ENCODE data around the gene HOXC9. TPM values are rescaled to one million over a fixed set of nuclear protein-coding genes. Genes with fewer than 3 reads are reported as not detected.

Gene HOXC9
- total and polyA plus RNA-seq, 2 of the 8 experiments (the other 6 are each of a cell fraction or from before 2014, with no cell fraction given): not detected

DNA sequence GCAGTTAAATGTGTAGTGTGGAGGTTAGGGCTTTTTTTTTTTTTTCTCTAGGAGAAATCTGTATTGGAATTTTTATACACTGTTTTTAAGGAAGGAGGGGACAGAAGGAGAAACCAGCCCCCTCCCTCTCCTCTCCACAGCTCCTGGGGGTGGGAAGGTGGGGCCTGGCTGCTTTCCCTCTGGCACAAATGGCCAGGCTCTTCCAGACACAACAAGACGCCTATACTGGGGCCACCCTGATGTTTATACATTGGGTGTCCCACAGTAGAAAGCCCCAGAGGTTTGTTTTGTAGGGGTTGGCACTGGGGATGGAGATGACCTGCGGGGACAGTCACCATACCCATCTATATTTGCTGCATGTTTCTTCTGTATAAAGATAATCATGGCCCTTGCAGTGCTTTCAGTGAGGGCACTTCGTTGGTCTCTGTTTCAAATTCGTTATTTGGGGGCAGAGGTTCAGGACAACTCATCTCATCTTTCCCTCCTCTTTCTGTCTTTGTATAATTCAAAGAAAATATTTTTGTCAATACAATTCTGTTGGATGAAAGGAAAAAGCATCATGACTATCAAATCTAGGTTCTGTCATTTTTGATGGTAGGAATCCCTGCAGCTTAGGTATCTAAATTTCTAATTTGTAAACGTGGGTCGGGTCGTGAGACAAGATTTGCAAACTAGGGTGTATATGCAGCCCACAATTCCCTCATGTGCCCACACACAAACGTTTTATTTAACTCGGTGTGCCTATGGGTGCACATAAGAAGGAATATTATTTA, 23.0 kb upstream of the HOXC9 start:
- H2BK5ac ChIP-seq (ENCODE audit: low read depth, low read length): no peak overlapping the region
- 18% methylated on average over 9 of the region's 9 CpGs; no CpG with 5 or more reads in 1 of the 2 experiments for WGBS, 2 experiments (ENCODE audit: extremely low coverage in 1 of 2, insufficient coverage in 1 of 2, insufficient read length in 1 of 2, insufficient replicate concordance in 2 of 2, low coverage in 1 of 2, low lambda C conversion rate in 2 of 2, missing lambda C conversion rate in 1 of 2)
- H2BK15ac ChIP-seq (ENCODE audit: low read length): no peak overlapping the region
- no peak overlapping the region for H3K4me3 ChIP-seq (ENCODE audit: extremely low read depth in 1 of 4, insufficient read depth in 2 of 4, low read depth in 3 of 4, low read length in 4 of 4)
- H4K91ac ChIP-seq (replicated peaks; ENCODE audit: insufficient read length, low read length): no peak overlapping the region
- POLR2A ChIA-PET (ENCODE audit: partially characterized antibody): interaction anchor here (1.4 kb wide), 1 partner anchor 11 kb away, joined by 3 read pairs; no protein-coding TSS in a partner anchor
- no peak overlapping the region for H2BK12ac ChIP-seq (ENCODE audit: low read depth, low read length)
- DNase-seq (ENCODE audit: low read depth in 1 of 2, low spot score in 2 of 2) (no peak), FAIRE-seq (no peak)
- H3K23me2 ChIP-seq (ENCODE audit: low read depth, low read length): peaks cover 1% of the 10 kb centered on the region; the same call in 1 of the 2 replicates
- no peak overlapping the region for H3K14ac ChIP-seq (ENCODE audit: insufficient read length)
- H2BK20ac ChIP-seq (ENCODE audit: low read length): no peak overlapping the region
- H3K27ac ChIP-seq (ENCODE audit: low read depth, low read length): no peak overlapping the region
- CTCF ChIA-PET (ENCODE audit: partially characterized antibody): interaction anchor here (0.7 to 1.9 kb wide), 7 partner anchors 8 to 56 kb away, joined by 3 to 7 read pairs (median 4); partner anchors contain the start of genes HOXC10, HOXC5 and HOXC8
- H3K9ac ChIP-seq (replicated peaks in 1 of 4; ENCODE audit: extremely low read depth in 1 of 4, low read depth in 3 of 4, low read length in 3 of 4): no peak overlapping the region
- H3K9me3 ChIP-seq (ENCODE audit: insufficient read depth in 2 of 2, low read depth in 1 of 2, low read length in 1 of 2): 0 out of 4 replicates have a peak, but pooled peaks cover 0 to 2% of the 10 kb centered on the region in 2 experiments
- no peak overlapping the region for H2AFZ ChIP-seq (ENCODE audit: low read length)
- no peak overlapping the region; the same call in 1 of the 2 replicates for H2AK5ac ChIP-seq (ENCODE audit: low read depth, low read length)
- H3K56ac ChIP-seq (replicated peaks; ENCODE audit: insufficient read length, low read depth, low read length): no peak overlapping the region
- H4K20me1 ChIP-seq (replicated peaks in 1 of 2; ENCODE audit: control insufficient read depth in 1 of 2, insufficient read depth in 2 of 2, low read length in 2 of 2): peaks cover 16 to 22% of the 10 kb centered on the region in 2 experiments
- H3K18ac ChIP-seq (ENCODE audit: extremely low read depth, low read length): no peak overlapping the region
- peaks cover 0 to 10% (median 4%) of the 10 kb centered on the region in 4 experiments; a peak in 6 of 7 replicates for H3K4me1 ChIP-seq (replicated peaks in 1 of 4; ENCODE audit: control insufficient read depth in 3 of 4, insufficient read depth in 4 of 4, low read length in 3 of 4)
- H4K8ac ChIP-seq (ENCODE audit: extremely low read depth, insufficient read depth, low read length): no peak overlapping the region
- H3K4ac ChIP-seq (replicated peaks; ENCODE audit: insufficient read length, low read depth, low read length): no peak overlapping the region
- H3K23ac ChIP-seq (ENCODE audit: insufficient read length): no peak overlapping the region
- no peak overlapping the region for H3K4me2 ChIP-seq (ENCODE audit: insufficient read depth in 1 of 2, low read depth in 2 of 2, low read length in 2 of 2)
- no peaks in the 10 kb centered on the region for H3K79me2 ChIP-seq (ENCODE audit: control insufficient read depth in 1 of 2, insufficient read depth in 2 of 2, low read length in 2 of 2)
- H2BK120ac ChIP-seq (replicated peaks; ENCODE audit: low read depth, low read length): no peak overlapping the region
- peaks cover 96 to 100% (median 99%) of the 10 kb centered on the region in 4 experiments for H3K27me3 ChIP-seq (replicated peaks in 1 of 4; ENCODE audit: control insufficient read depth in 3 of 4, extremely low read depth in 1 of 4, insufficient read depth in 3 of 4, low read length in 3 of 4)
- TF ChIP-seq SUZ12 (IDR thresholded peaks at IDR 0.05; ENCODE audit: low read length) (peak; percentile 2; the same call in 1 of the 2 replicates), POU5F1 (IDR thresholded peaks at IDR 0.05; ENCODE audit: low read depth, low read length) (no peak), CBX8 (IDR thresholded peaks at IDR 0.05; ENCODE audit: borderline replicate concordance, low read depth, low read length) (peak; percentile 91), SP1 (IDR thresholded peaks at IDR 0.05; ENCODE audit: low read depth, low read length) (no peak), RNF2 (IDR thresholded peaks at IDR 0.05; ENCODE audit: borderline replicate concordance, low read depth, low read length, missing control alignments, poor library complexity, severe bottlenecking) (peak; percentile 90), SIN3A (conservative IDR thresholded peaks at IDR 0.05 in 1 of 2, IDR thresholded peaks at IDR 0.05 in 1 of 2; ENCODE audit: low read depth in 1 of 2, low read length in 2 of 2) (no peak), EZH2 (IDR thresholded peaks at IDR 0.05; ENCODE audit: low read depth, low read length, severe bottlenecking) (peak; percentile 72)
- TF ChIP-seq, protein P1, sequence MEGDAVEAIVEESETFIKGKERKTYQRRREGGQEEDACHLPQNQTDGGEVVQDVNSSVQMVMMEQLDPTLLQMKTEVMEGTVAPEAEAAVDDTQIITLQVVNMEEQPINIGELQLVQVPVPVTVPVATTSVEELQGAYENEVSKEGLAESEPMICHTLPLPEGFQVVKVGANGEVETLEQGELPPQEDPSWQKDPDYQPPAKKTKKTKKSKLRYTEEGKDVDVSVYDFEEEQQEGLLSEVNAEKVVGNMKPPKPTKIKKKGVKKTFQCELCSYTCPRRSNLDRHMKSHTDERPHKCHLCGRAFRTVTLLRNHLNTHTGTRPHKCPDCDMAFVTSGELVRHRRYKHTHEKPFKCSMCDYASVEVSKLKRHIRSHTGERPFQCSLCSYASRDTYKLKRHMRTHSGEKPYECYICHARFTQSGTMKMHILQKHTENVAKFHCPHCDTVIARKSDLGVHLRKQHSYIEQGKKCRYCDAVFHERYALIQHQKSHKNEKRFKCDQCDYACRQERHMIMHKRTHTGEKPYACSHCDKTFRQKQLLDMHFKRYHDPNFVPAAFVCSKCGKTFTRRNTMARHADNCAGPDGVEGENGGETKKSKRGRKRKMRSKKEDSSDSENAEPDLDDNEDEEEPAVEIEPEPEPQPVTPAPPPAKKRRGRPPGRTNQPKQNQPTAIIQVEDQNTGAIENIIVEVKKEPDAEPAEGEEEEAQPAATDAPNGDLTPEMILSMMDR (IDR thresholded peaks at IDR 0.05; ENCODE audit: control extremely low read depth in 1 of 3, insufficient read depth in 1 of 3, low read depth in 1 of 3, low read length in 3 of 3): no peak
- peaks cover 0 to 3% (median 0%) of the 10 kb centered on the region in 4 experiments; a peak in 1 of 8 replicates for H3K36me3 ChIP-seq (ENCODE audit: control insufficient read depth in 2 of 4, insufficient read depth in 4 of 4, low read length in 3 of 4)
- H4K5ac ChIP-seq (ENCODE audit: insufficient read length, low read depth, low read length): no peak overlapping the region
- no peaks in the 10 kb centered on the region for H3K79me1 ChIP-seq (ENCODE audit: low read depth, low read length)
